MG63 (cell line): Measurements from ENCODE around the gene TNS1. TPM values are rescaled to one million over a fixed set of nuclear protein-coding genes. Genes with fewer than 3 reads are reported as not detected.
"Not testable (repeated sequence)": the region's sequence is repeated elsewhere in the genome, so short reads cannot be mapped to it uniquely, and the experiment has no call there.

Experiments used
- DNase-seq: peaks from one replicate; pipeline ENCODE4 v3.0.0-alpha.2; 2020
- H3K27me3 ChIP-seq: fragments of 250-450 bp; sonication (Bioruptor Pico); 2 replicates; pipeline ENCODE4 v1.5.1; 2020; ENCODE audit warnings: mild to moderate bottlenecking, moderate library complexity
- H3K36me3 ChIP-seq: fragments of 250-450 bp; sonication (Bioruptor Pico); 2 replicates; pipeline ENCODE4 v1.5.1; 2020; ENCODE audit warnings: mild to moderate bottlenecking, moderate library complexity
- H3K4me3 ChIP-seq: fragments of 250-450 bp; sonication (Bioruptor Pico); 2 replicates; pipeline ENCODE4 v1.5.1; 2020; ENCODE audit warnings: mild to moderate bottlenecking, moderate library complexity
- H3K9me3 ChIP-seq: fragments of 250-450 bp; sonication (Bioruptor Pico); 2 replicates; pipeline ENCODE4 v1.5.1; 2020; ENCODE audit warnings: mild to moderate bottlenecking, moderate library complexity
- total RNA-seq: library from RNA; depleted of rRNA; stranded (reverse); fragments of >200 nt; shearing (Covaris generic); gene quantifications from 2 replicates; pipeline ENCODE4 v1.2.3, GENCODE V29; 2014; ENCODE audit warnings: low replicate concordance

Gene TNS1
- total RNA-seq, 1 experiment from 2014 or later, result 17.6 TPM

DNA sequence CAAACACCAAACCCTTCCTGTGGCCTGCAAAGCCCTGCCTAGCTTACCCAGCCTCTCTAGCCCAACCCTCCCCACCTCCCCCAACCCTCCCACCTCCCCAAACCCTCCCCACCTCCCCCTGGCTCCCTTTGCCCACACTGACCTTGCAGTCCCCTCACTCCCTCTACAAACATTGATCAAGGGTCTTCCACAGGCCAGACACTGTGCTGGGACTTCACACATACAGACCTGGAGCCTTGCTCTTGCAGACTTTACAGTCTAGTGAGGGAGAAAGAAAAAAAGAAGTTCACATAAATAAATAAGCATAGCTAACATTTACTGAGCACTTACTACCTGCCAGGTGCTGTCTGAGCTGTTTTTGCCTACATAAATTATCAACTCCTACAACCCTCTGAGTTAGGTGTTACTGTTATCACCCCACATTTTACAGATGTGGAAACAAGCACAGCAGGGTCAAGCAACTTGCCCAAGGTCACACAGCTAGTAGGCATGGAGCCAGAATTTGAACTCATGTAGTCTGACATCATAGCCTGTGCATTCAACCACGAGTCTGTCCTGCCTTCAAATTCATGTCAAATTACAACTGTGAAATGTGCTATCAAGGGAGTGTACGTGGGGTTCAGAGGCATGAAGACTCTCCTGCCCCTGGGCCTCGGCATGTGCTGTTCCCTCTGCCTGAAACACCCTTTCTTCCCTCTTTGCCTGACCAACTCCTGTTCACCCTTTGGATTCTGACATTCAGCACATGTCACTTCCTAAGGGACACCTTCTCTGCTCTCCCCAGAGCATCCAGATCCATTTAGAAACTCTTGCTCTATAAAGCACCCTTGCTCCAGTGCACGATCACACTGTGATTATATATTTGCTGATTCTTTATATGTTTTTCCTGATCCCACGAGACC is 209.9 kb downstream of the TNS1 start:
- Histone ChIP-seq H3K27me3 (no peaks in the 10 kb centered on the region), H3K4me3 (no peak overlapping the region), H3K9me3 (no peaks in the 10 kb centered on the region), H3K36me3 (no peaks in the 10 kb centered on the region)
- DNase-seq, result no peak

DNA sequence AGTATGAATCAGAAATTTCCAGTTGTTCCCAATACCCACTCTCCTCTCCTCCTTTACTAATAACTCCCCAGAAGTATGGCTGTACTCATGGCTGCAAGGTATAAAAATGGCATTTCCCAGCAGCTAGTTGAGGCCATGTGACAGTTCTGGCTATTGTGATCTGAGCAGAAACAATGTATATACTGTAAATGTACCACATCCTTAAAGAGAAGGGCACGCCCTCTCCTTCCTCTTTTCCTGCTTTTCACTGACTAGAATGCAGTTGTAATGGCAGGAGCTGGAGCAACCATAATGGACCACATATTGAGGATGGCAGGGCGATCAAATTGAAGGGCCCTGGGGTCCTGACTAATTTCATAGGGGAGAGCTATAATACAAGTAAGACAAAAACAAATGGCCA is 211.2 kb downstream of the TNS1 start:
- DNase-seq, result no peak
- H3K27me3 ChIP-seq, result no peaks in the 10 kb centered on the region
- no peak overlapping the region for H3K4me3 ChIP-seq
- H3K9me3 ChIP-seq, result no peaks in the 10 kb centered on the region
- H3K36me3 ChIP-seq, result no peaks in the 10 kb centered on the region

DNA sequence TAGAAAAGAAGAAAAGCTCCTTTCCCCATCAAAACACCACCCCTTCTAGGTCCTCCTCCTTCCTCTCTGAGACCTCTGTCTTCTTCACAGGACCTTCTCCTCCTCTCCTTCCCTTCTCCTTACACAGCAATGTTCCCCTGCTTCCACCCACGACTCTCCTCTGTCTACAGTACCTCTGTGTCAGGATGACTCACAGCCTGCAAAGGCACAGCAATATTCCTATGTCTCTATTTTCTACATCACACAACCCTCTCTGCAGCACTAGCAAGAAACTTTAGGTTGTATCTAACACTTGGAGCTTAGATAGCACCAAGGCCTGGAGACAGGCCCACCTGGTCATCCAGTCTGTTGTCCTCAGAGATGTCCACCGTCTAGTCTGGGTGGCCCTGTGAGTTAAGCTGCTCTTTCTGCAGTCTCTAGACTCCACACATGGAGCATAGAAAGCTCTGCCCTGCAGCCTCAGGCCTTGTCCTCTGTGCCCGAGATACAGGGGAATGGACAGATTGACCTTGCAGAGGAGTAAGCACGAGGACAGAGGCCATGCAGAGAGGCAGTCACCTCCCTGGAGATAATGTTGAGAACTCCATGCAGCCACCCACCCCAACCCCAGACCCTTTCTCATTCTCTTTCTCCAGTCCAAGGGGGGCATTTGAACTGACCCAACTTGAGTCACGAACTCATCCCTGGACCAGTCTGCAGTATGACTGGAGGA is 212.0 kb downstream of the TNS1 start:
- peak; percentile 29 for DNase-seq
- Histone ChIP-seq H3K27me3 (no peaks in the 10 kb centered on the region), H3K9me3 (no peaks in the 10 kb centered on the region), H3K4me3 (no peak overlapping the region), H3K36me3 (no peaks in the 10 kb centered on the region)

DNA sequence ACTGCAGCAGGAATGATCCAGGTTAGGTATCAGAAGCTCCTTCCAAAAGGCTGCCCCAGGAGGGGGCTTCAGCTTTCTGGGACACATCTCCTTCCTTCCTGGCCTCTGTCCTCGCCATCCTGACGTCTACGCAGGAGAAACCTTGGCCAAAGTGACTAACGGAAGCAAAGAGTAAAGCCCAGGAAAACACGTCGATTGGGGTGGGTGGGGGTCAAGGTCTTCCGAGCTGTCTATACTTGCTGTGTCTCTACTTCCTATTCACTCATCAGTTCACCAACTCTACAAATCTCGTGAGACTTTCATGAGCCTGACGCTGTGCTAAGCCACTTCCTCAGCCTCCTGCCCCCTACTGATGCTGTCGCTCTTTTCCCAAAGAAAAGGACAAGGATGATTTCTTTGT is 212.6 kb downstream of the TNS1 start:
- Histone ChIP-seq H3K36me3 (no peaks in the 10 kb centered on the region), H3K9me3 (no peaks in the 10 kb centered on the region), H3K4me3 (no peak overlapping the region), H3K27me3 (no peaks in the 10 kb centered on the region)
- no peak for DNase-seq

DNA sequence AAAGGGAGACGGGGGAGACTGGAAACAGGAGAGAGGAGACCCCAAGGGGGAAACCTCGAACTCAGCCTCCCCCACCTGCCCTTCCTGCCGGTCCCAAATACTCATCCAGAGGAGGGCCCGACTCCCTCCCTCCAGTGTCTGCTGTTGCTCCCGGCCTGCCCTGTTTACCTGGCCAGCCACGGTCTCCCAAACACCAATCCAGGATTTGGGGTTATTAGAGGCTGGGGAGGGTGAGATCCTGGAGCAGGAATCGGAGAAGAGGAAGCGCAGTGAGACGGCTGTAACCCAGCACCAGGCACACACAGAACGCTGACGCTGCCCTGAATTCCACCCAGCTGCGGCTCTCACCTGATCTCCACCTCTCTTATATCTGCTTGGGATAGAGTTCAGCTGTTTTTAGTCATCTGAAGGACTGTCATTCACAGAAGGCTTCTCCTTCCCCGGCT is 213.0 kb downstream of the TNS1 start:
- no peaks in the 10 kb centered on the region for H3K27me3 ChIP-seq
- H3K36me3 ChIP-seq, result no peaks in the 10 kb centered on the region
- H3K4me3 ChIP-seq, result no peak overlapping the region
- no peak for DNase-seq
- H3K9me3 ChIP-seq, result no peaks in the 10 kb centered on the region

DNA sequence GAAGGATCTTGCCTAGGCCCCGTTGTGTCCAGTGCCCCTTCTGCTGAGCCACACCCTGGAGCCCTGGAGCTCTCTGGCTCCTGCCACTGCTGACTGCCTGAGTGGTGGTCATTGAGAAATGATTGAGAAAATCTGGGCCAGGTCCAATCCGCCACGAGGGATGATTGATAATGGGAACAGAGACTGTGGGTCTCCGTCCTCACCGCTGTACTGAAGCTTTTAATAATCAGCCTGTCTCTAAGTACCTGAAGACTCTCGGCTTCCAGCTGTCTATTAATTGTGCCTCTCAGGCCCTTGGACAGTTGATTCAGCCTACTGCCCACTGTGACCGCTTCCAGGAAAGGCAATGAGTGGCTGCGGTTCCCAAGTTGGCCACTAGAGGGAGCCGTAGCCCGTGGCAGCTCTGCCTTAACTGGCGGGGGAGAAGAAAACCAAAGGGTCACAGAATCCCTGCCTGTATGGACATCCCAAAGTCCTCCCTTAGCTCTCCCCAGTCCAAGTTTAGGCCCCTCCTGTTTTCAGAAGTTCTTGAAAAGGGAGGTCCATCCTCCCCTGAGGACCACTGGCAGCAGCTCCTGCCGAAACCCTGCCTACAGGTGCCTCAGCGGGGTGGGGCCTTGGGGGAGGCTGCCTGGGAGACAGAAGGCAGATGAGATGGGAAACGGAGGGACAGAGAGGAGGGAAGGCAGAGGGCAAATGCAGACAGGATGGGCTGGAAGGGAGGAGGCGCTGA is 213.6 kb downstream of the TNS1 start:
- no peaks in the 10 kb centered on the region for H3K9me3 ChIP-seq

DNA sequence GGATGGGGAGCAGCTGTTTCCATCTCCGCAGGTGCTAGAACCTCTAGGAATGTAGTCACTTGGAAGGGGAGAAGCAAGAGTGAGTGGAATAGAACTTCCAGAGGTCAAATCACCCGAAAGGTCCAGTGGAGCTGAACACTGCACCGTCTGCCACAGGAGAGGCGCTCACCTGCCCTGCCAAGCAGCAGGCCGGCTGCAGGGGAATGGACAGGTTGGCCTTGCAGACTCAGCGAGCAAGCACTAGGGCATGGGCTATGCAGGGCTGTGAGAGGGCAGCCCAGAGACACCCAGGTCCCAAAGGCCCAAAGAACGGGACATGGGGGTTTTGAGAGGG is 214.2 kb downstream of the TNS1 start:
- Histone ChIP-seq H3K36me3 (no peaks in the 10 kb centered on the region), H3K27me3 (no peaks in the 10 kb centered on the region), H3K4me3 (no peak overlapping the region), H3K9me3 (no peaks in the 10 kb centered on the region)
- no peak for DNase-seq

More for the DNA sequence above, 213.6 kb downstream of the TNS1 start:
- peak; percentile 53 for DNase-seq
- H3K36me3 ChIP-seq, result no peaks in the 10 kb centered on the region
- H3K27me3 ChIP-seq, result no peaks in the 10 kb centered on the region
- H3K4me3 ChIP-seq, result no peak overlapping the region

DNA sequence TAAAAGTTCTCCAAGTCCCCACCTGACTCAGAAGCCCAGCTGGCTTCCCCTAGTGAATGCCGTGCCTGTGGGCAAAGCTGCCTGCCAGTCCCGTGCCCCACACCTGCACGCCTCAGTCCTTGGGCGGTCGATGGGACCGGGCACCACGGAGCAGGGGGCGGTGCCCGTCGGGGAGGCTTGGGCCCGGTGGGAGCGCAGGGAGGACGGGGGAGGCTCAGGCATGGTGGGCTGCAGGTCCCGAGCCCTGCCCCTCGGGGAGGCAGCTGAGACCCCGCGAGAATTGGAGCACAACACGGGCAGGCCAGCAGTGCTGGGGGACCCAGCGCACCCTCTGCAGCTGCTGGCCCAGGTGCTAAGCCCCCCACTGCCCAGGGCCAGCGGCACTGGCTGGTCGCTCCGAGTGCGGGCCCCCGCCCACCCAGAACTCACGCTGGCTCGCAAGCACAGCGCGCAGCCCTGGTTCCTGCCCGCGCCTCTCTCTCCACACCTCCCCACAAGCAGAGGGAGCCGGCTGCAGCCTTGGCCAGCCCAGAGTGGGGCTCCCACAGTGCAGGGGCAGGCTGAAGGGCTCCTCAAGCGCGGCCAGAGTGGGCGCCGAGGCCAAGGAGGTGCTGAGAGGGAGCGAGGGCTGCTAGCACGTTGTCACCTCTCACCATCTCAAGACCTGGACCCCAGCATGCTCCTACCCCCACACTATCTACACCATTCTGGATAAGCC is 215.5 kb downstream of the TNS1 start:
- no peaks in the 10 kb centered on the region for H3K27me3 ChIP-seq
- DNase-seq, result no peak
- H3K4me3 ChIP-seq, result no peak overlapping the region
- no peaks in the 10 kb centered on the region for H3K36me3 ChIP-seq
- peaks cover 1% of the 10 kb centered on the region; the same call in 1 of the 2 replicates for H3K9me3 ChIP-seq

DNA sequence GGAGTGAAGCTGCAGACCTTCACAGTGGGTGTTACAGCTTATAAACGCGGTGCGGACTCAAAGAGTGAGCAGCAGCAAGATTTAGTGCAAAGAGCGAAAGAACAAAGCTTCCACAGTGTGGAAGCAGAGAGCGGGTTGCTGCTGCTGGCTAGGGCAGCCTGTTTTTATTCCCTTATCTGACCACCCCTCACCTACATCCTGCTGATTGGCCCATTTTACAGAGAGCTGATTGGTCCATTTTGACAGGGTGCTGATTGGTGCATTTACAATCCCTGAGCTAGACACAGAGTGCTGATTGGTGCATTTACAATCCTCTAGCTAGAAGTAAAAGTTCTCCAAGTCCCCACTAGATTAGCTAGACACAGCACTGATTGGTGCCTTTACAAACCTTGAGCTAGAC is 216.2 kb downstream of the TNS1 start:
- not testable (repeated sequence) for DNase-seq, H3K36me3 ChIP-seq, H3K27me3 ChIP-seq, H3K9me3 ChIP-seq, H3K4me3 ChIP-seq

DNA sequence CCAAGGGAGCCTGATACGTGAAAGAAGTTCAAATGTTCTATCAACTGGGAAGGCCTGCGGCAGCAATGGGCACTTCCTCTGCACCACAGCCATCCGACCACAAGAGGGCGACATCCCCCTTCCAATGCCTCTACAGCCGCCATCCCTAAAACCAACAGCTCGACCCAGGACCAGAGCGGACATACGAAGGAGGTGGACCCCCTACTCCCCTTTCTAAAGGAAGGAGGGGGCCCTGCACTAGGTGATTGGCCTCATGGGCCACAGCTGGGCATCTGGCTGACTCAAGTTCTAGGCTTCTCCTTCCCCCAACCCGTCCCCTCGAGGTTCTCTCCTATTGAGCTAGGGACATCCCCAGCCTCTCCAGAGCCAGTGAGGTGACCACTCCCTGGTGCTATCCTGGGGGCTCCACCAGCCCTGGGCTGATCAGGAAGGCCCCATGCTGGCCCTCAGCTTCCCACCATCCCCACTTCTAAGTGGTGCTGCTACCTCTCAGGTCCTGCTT is 217.2 kb downstream of the TNS1 start:
- no peaks in the 10 kb centered on the region for H3K36me3 ChIP-seq
- DNase-seq, result peak; percentile 44
- H3K27me3 ChIP-seq, result no peaks in the 10 kb centered on the region
- H3K9me3 ChIP-seq, result peaks cover 1% of the 10 kb centered on the region; the same call in 1 of the 2 replicates
- H3K4me3 ChIP-seq, result no peak overlapping the region

DNA sequence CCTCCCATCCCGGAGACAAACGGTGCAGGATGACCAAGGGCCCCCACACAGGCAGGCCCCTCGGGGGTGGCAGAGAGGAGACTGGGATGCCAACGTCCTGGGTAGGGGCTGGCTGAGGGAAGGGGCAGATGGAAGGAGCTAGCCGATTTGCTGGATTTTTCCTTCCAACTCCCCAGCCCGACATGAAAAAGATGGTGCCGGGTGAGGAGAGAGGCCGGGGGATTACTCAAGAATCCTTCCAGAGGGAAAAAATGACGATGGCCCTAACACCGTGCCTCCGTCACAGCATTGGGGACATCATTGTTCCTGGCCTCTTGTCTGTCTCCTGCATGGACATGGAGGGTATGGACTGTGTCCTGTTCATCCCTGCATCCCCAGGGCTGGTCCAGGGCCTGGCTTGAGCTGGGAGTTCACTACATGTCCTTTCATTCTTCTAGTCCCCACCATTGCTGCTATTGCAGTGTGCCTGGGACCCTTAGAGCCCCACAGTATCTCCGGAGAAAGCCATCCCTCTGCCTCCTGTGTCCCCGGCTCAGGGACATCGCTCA is 217.7 kb downstream of the TNS1 start:
- Histone ChIP-seq H3K36me3 (no peaks in the 10 kb centered on the region), H3K27me3 (no peaks in the 10 kb centered on the region), H3K9me3 (peaks cover 1% of the 10 kb centered on the region; the same call in 1 of the 2 replicates), H3K4me3 (no peak overlapping the region)
- DNase-seq, result no peak

DNA sequence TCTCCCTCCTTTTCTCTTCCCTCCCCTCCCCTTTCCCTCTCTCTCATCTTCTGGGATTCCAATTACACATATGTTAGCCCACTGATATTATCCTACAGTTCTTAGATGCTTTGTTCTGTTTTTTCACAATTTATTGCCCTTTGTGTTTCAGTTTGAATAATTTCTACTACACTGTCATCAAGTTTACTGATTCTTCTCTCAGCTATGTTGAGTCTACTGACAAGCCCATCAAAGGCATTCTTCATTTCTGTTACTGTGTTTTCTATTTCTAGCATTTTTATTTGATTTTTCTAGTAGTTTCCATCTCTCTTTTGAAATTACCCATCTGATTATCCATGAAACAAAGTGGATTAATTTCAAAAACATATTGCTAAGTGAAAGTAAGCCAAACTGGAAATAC is 219.6 kb downstream of the TNS1 start:
- H3K36me3 ChIP-seq, result no peaks in the 10 kb centered on the region
- no peak for DNase-seq
- H3K9me3 ChIP-seq, result peaks cover 1% of the 10 kb centered on the region; the same call in 1 of the 2 replicates
- H3K27me3 ChIP-seq, result no peaks in the 10 kb centered on the region
- no peak overlapping the region for H3K4me3 ChIP-seq

DNA sequence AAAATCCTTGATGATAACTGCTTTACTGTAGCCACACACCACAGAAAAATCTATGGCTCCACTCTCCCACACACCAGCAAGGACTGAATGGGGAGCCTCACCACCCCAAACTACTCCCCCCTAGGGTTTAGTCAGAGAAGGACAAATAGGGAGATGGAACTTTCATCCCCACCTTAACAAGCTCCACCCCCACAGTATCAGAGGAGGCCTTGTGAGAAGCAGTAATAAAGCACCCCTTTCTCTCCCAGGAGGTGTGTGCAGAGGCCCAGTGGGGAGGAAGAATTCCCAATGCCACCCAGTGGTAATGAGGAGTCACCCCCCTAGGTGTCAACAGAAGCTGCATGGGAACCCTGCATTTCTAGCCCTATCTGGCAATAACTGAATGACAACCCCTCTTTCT is 224.9 kb downstream of the TNS1 start:
- Histone ChIP-seq H3K36me3 (no peaks in the 10 kb centered on the region), H3K27me3 (no peaks in the 10 kb centered on the region), H3K9me3 (0 out of 2 replicates have a peak, but pooled peaks cover under 1% of the 10 kb centered on the region), H3K4me3 (no peak overlapping the region)
- DNase-seq, result no peak

DNA sequence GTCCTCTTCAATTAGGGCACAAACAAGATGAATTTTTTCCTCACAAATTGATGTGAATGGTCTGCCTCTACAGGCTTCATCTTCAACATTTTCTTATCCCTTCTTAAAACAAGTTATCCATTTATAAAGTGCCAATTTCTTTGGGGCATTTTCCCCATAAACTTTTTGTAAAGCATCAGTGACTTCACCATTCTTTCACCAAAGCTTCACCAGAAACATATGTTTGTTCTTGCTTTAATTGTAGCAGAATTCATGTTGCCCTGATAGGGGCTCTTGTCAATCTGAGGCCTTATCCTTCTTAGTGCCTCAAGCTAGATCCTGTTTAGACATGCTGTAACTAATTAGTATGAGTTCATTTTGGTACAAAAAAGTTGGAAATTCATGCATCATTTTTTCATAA is 226.2 kb downstream of the TNS1 start:
- Histone ChIP-seq H3K27me3 (no peaks in the 10 kb centered on the region), H3K36me3 (no peaks in the 10 kb centered on the region), H3K4me3 (no peak overlapping the region), H3K9me3 (no peaks in the 10 kb centered on the region)
- DNase-seq, result no peak

DNA sequence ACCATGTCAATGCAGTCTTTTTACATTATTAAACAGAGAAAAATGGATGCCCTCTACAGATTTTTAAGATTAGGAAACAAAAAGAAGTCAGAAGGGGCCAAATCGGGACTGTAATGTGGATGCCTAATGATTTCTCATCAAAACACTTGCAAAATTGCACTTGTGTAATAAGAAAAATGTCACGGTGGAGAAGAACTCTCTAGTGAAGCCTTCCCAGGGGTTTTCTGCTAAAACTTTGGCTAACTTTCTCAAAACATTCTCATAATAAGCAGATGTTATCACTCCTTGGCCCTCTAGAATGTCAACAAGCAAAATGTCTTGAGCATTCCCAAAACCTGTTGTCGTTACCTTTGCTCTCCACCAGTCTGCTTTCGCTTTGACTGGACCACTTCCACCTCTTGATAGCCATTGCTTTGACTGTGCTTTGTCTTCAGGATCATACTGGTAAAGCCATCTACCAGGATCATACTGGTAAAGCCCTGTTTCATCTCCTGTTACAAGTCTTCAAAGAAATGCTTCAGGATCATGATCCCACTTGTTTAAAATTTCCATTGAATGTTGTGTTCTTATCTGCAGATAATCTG is 226.8 kb downstream of the TNS1 start:
- no peak for DNase-seq
- Histone ChIP-seq H3K27me3 (no peaks in the 10 kb centered on the region), H3K4me3 (no peak overlapping the region), H3K36me3 (no peaks in the 10 kb centered on the region), H3K9me3 (no peaks in the 10 kb centered on the region)

DNA sequence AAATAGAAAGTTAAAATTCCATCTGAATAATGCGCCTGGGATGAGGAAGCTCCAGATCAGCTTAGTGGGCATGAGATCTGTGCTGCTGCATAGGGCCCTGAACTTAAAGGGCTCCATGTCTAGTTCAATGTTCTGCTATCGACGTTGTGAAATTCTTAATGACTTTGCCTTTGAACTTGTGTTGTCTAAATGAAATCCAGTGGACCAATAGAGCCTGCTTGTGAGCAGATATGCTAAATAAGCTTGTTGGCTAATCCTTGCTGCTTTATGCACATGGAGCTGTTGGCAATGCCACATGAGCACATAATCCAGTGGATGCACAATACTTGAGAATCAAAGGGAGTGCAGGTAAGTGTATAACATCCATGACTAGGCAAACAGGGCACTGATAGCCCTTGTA is 228.6 kb downstream of the TNS1 start:
- Histone ChIP-seq H3K27me3 (no peaks in the 10 kb centered on the region), H3K4me3 (no peak overlapping the region), H3K9me3 (no peaks in the 10 kb centered on the region), H3K36me3 (no peaks in the 10 kb centered on the region)
- DNase-seq, result no peak
